GM12865 (cell line): ENCODE measurements around the gene DYSF.

Experiments used
- DNase-seq: peaks from one replicate; pipeline ENCODE4 v3.0.0; 2010; ENCODE audit warnings: low read depth
- H3K4me3 ChIP-seq: 2 replicates; pipeline ENCODE4 v1.5.1; 2011; ENCODE audit warnings: mild to moderate bottlenecking, low read depth, low read length, control low read depth
- CTCF ChIP-seq: IDR thresholded peaks from 2 replicates; pipeline ENCODE4 v1.5.1; 2011; ENCODE audit warnings: low read length, control low read depth, low read depth, inconsistent platforms; ENCODE audit not compliant: insufficient read depth; ENCODE audit errors: missing control alignments

The DYSF gene

DNA sequence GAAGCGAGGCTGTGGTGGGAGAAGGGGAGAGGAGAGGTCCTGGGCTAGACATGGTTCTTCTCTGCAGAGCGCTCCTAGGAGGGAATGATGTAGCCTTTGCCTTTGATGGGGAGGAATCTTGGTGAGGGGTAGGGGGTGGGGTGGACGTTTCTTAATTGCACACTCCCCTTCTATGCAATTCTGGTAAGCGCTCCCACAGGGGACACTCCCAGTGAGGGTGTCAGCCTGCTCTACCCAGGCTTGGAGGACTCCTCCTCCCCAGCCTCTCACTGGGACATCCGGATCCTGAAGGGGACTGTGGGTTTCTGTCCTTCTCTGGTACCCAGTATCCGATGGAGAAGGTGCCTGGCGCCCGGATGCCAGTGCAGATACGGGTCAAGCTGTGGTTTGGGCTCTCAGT, 114.3 kb downstream of the DYSF start:
- DNase-seq = no peak
- no peak for TF ChIP-seq CTCF
- H3K4me3 ChIP-seq = no peak overlapping the region

DNA sequence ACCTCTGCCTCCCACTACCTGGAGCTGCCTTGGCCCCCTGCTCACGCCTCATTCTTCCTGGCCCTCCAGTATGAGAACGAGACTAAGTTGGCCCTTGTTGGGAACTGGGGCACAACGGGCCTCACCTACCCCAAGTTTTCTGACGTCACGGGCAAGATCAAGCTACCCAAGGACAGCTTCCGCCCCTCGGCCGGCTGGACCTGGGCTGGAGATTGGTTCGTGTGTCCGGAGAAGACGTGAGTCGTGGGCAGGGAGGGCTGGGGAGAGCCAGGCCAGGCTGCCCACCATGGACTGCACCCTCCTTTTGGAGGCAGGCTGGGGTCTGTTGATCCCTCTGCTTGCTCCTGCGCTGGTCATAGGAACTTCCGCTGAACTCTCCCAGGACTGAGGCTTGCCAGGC, 114.7 kb downstream of the DYSF start:
- no peak for TF ChIP-seq CTCF
- no peak overlapping the region for H3K4me3 ChIP-seq
- DNase-seq = no peak

- no peak for DNase-seq
- no peak for TF ChIP-seq CTCF
- no peak overlapping the region for H3K4me3 ChIP-seq
Measured at GRCh38 chr2:71570511-71570910, 117.2 kb downstream of the DYSF start.

DNA sequence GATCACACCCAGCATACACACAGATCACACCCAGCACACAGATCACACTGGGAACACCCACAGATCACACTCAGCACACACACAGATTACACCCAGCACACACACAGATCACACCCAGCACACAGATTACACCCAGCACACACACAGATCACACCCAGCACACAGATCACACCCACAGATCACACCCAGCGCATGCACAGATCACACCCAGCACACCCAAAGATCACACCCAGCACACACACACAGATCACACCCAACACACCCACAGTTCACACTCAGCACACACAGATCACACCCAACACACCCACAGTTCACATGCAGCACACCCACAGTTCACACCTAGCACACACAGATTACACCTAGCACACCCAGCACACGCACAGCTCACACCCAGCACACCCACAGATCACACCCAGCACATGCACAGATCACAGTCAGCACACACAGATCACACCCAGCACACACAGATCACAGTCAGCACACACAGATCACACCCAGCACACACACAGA, 117.6 kb downstream of the DYSF start:
- no peak for DNase-seq
- no peak for TF ChIP-seq CTCF
- H3K4me3 ChIP-seq = no peak overlapping the region

DNA sequence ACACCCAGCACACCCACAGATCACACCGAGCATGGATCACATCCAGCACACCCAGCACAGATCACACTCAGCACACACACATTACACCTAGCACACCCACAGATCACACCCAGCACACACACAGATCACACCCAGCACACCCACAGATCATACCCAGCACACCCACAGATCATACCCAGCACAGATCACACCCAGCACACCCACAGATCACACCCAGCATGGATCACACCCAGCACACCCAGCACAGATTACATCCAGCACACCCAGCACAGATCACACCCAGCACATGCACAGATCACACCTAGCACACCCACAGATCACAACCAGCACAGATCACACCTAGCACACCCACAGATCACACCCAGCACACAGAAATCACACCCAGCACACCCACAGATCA, 118.6 kb downstream of the DYSF start:
- no peak for TF ChIP-seq CTCF
- no peak overlapping the region for H3K4me3 ChIP-seq
- no peak for DNase-seq

DNA sequence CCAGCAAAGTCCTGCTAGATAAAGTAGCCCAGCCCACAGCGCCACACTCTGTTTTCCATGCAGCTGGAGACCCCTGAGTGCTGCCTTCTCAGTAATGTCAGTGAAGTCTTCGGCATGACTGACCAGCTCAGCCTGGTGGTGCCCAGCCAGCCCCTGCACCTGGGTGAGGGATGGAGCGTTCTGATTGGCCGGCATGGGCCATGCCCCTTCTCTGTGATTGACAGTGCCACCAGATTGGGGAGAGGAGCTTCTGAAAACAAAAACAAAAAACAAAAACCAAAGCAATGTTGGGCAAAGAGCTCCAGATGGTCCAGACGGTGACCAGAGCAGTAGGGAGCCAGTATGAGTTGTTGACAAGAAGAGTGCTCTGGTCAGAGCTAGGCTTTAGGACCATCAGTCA, 122.6 kb downstream of the DYSF start:
- no peak for TF ChIP-seq CTCF

DNA sequence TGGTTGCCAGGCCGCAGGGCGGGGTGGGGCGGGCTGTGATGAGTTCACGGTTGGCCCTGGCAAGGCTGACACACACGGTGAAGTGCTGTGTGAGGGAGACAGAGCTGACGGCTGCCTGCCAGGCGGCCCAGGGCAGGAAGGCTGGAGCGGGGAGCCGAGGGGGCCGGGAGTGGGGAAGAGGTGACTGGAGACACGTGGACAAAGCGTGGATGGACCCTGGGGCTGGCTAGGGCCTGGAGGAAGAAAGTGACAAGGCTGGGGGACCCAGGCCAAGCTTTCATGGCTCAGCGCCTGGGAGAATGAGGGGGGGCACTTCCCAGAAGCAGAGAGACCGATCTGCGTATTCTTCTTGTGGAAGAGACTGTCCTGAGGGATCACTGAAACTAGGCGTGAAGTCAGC, 123.2 kb downstream of the DYSF start:
- no peak overlapping the region for H3K4me3 ChIP-seq
- TF ChIP-seq CTCF = no peak
- no peak for DNase-seq

More for the DNA sequence above, 122.6 kb downstream of the DYSF start:
- DNase-seq = no peak
- no peak overlapping the region for H3K4me3 ChIP-seq
